ENCODE data around the gene APBA1.
A peak's percentile ranks its signal among the peaks of the same experiment; 100 is the strongest.

APBA1 gene

GRCh38 chr9:69497816-69498215 is 174.4 kb downstream of the APBA1 start:
- H3K27ac Mint-ChIP-seq, result no peak overlapping the region
- H3K36me3 Mint-ChIP-seq (ENCODE audit: low read depth), result no peaks in the 10 kb centered on the region
- H3K4me3 Mint-ChIP-seq, result no peak overlapping the region
- H3K27me3 Mint-ChIP-seq (ENCODE audit: low read depth), result no peaks in the 10 kb centered on the region
- DNase-seq (ENCODE audit: low spot score), result no peak
- peaks cover 8% of the 10 kb centered on the region for H3K4me1 Mint-ChIP-seq (ENCODE audit: low read depth)
- no peaks in the 10 kb centered on the region for H3K9me3 Mint-ChIP-seq

- no peak for DNase-seq (ENCODE audit: low spot score)
- Mint-ChIP-seq H3K9me3 (no peaks in the 10 kb centered on the region), H3K27me3 (ENCODE audit: low read depth) (no peaks in the 10 kb centered on the region), H3K4me3 (no peak overlapping the region), H3K4me1 (ENCODE audit: low read depth) (no peaks in the 10 kb centered on the region), H3K36me3 (ENCODE audit: low read depth) (no peaks in the 10 kb centered on the region), H3K27ac (no peak overlapping the region)
Observed at GRCh38 chr9:69496846-69497450, 175.2 kb downstream of the APBA1 start.

GRCh38 chr9:69495296-69495695 is 176.9 kb downstream of the APBA1 start:
- no peak for DNase-seq (ENCODE audit: low spot score)
- H3K9me3 Mint-ChIP-seq, result peaks cover 3% of the 10 kb centered on the region
- no peaks in the 10 kb centered on the region for H3K27me3 Mint-ChIP-seq (ENCODE audit: low read depth)
- no peaks in the 10 kb centered on the region for H3K4me1 Mint-ChIP-seq (ENCODE audit: low read depth)
- no peak overlapping the region for H3K4me3 Mint-ChIP-seq
- H3K27ac Mint-ChIP-seq, result no peak overlapping the region
- no peaks in the 10 kb centered on the region for H3K36me3 Mint-ChIP-seq (ENCODE audit: low read depth)

- no peaks in the 10 kb centered on the region for H3K27me3 Mint-ChIP-seq (ENCODE audit: low read depth)
- no peaks in the 10 kb centered on the region for H3K36me3 Mint-ChIP-seq (ENCODE audit: low read depth)
- no peak overlapping the region for H3K27ac Mint-ChIP-seq
- no peak overlapping the region for H3K4me3 Mint-ChIP-seq
- no peaks in the 10 kb centered on the region for H3K4me1 Mint-ChIP-seq (ENCODE audit: low read depth)
- H3K9me3 Mint-ChIP-seq, result peaks cover 3% of the 10 kb centered on the region
- no peak for DNase-seq (ENCODE audit: low spot score)
Observed at GRCh38 chr9:69494763-69495162, 177.4 kb downstream of the APBA1 start.

- DNase-seq (ENCODE audit: low spot score), result no peak
- Mint-ChIP-seq H3K27me3 (ENCODE audit: low read depth) (no peaks in the 10 kb centered on the region), H3K4me1 (ENCODE audit: low read depth) (no peaks in the 10 kb centered on the region), H3K4me3 (no peak overlapping the region), H3K9me3 (peaks cover 3% of the 10 kb centered on the region), H3K27ac (no peak overlapping the region), H3K36me3 (ENCODE audit: low read depth) (no peaks in the 10 kb centered on the region)
Observed at GRCh38 chr9:69494208-69494607, 178.0 kb downstream of the APBA1 start.

- DNase-seq (ENCODE audit: low spot score), result no peak
- Mint-ChIP-seq H3K36me3 (ENCODE audit: low read depth) (no peaks in the 10 kb centered on the region), H3K27me3 (ENCODE audit: low read depth) (no peaks in the 10 kb centered on the region), H3K27ac (no peak overlapping the region), H3K9me3 (peaks cover 3% of the 10 kb centered on the region), H3K4me1 (ENCODE audit: low read depth) (no peaks in the 10 kb centered on the region), H3K4me3 (no peak overlapping the region)
Observed at GRCh38 chr9:69486498-69486897, 185.7 kb downstream of the APBA1 start.

- Mint-ChIP-seq H3K27me3 (ENCODE audit: low read depth) (no peaks in the 10 kb centered on the region), H3K27ac (no peak overlapping the region), H3K9me3 (no peaks in the 10 kb centered on the region), H3K36me3 (ENCODE audit: low read depth) (no peaks in the 10 kb centered on the region), H3K4me3 (no peak overlapping the region), H3K4me1 (ENCODE audit: low read depth) (no peaks in the 10 kb centered on the region)
- DNase-seq (ENCODE audit: low spot score), result no peak
Observed at GRCh38 chr9:69485466-69485865, 186.7 kb downstream of the APBA1 start.

- no peaks in the 10 kb centered on the region for H3K36me3 Mint-ChIP-seq (ENCODE audit: low read depth)
- no peak for DNase-seq (ENCODE audit: low spot score)
- no peak overlapping the region for H3K27ac Mint-ChIP-seq
- H3K9me3 Mint-ChIP-seq, result no peaks in the 10 kb centered on the region
- no peaks in the 10 kb centered on the region for H3K27me3 Mint-ChIP-seq (ENCODE audit: low read depth)
- H3K4me3 Mint-ChIP-seq, result no peak overlapping the region
- no peaks in the 10 kb centered on the region for H3K4me1 Mint-ChIP-seq (ENCODE audit: low read depth)
Observed at GRCh38 chr9:69483886-69484422, 188.2 kb downstream of the APBA1 start.

GRCh38 chr9:69476797-69477196 is 195.4 kb downstream of the APBA1 start:
- peaks cover 25% of the 10 kb centered on the region for H3K4me1 Mint-ChIP-seq (ENCODE audit: low read depth)
- H3K27ac Mint-ChIP-seq, result no peak overlapping the region
- DNase-seq (ENCODE audit: low spot score), result no peak
- no peaks in the 10 kb centered on the region for H3K9me3 Mint-ChIP-seq
- H3K36me3 Mint-ChIP-seq (ENCODE audit: low read depth), result no peaks in the 10 kb centered on the region
- H3K4me3 Mint-ChIP-seq, result no peak overlapping the region
- peaks cover 9% of the 10 kb centered on the region for H3K27me3 Mint-ChIP-seq (ENCODE audit: low read depth)

GRCh38 chr9:69476016-69476415 is 196.2 kb downstream of the APBA1 start:
- no peak for DNase-seq (ENCODE audit: low spot score)
- H3K36me3 Mint-ChIP-seq (ENCODE audit: low read depth), result no peaks in the 10 kb centered on the region
- H3K4me1 Mint-ChIP-seq (ENCODE audit: low read depth), result peaks cover 25% of the 10 kb centered on the region
- peak overlapping the region; percentile 61 for H3K4me3 Mint-ChIP-seq
- H3K27me3 Mint-ChIP-seq (ENCODE audit: low read depth), result peaks cover 9% of the 10 kb centered on the region
- peak overlapping the region; percentile 71 for H3K27ac Mint-ChIP-seq
- H3K9me3 Mint-ChIP-seq, result no peaks in the 10 kb centered on the region

GRCh38 chr9:69474821-69475220 is 197.3 kb downstream of the APBA1 start:
- peak overlapping the region; percentile 65 for H3K4me3 Mint-ChIP-seq
- peaks cover 9% of the 10 kb centered on the region for H3K27me3 Mint-ChIP-seq (ENCODE audit: low read depth)
- no peak for DNase-seq (ENCODE audit: low spot score)
- H3K9me3 Mint-ChIP-seq, result no peaks in the 10 kb centered on the region
- H3K4me1 Mint-ChIP-seq (ENCODE audit: low read depth), result peaks cover 25% of the 10 kb centered on the region
- no peaks in the 10 kb centered on the region for H3K36me3 Mint-ChIP-seq (ENCODE audit: low read depth)
- H3K27ac Mint-ChIP-seq, result peak overlapping the region; percentile 37

- DNase-seq (ENCODE audit: low spot score), result no peak
- Mint-ChIP-seq H3K27ac (no peak overlapping the region), H3K4me3 (no peak overlapping the region)
Observed at GRCh38 chr9:69472101-69472620, 200.0 kb downstream of the APBA1 start.

GRCh38 chr9:69471433-69471832 is 200.7 kb downstream of the APBA1 start:
- Mint-ChIP-seq H3K27ac (no peak overlapping the region), H3K9me3 (no peaks in the 10 kb centered on the region), H3K4me3 (no peak overlapping the region), H3K4me1 (ENCODE audit: low read depth) (peaks cover 27% of the 10 kb centered on the region), H3K36me3 (ENCODE audit: low read depth) (no peaks in the 10 kb centered on the region), H3K27me3 (ENCODE audit: low read depth) (peaks cover 9% of the 10 kb centered on the region)
- no peak for DNase-seq (ENCODE audit: low spot score)

More at GRCh38 chr9:69472101-69472620, 200.0 kb downstream of the APBA1 start:
- Mint-ChIP-seq H3K9me3 (no peaks in the 10 kb centered on the region), H3K4me1 (ENCODE audit: low read depth) (peaks cover 29% of the 10 kb centered on the region), H3K27me3 (ENCODE audit: low read depth) (peaks cover 9% of the 10 kb centered on the region), H3K36me3 (ENCODE audit: low read depth) (no peaks in the 10 kb centered on the region)

- Mint-ChIP-seq H3K4me3 (no peak overlapping the region), H3K27ac (no peak overlapping the region), H3K9me3 (no peaks in the 10 kb centered on the region), H3K36me3 (ENCODE audit: low read depth) (no peaks in the 10 kb centered on the region), H3K27me3 (ENCODE audit: low read depth) (peaks cover 9% of the 10 kb centered on the region), H3K4me1 (ENCODE audit: low read depth) (peaks cover 16% of the 10 kb centered on the region)
- no peak for DNase-seq (ENCODE audit: low spot score)
Observed at GRCh38 chr9:69470186-69470977, 201.8 kb downstream of the APBA1 start.

Data from T-helper 2 cell treated with Interferon-gamma antibody and Interleukin-4, amounts not matched to agents 5 μg/mL and 100 μg/mL, for 36 hours (primary cell).